ENCODE measurements around the gene FCGR3B. TPM values are rescaled to one million over a fixed set of nuclear protein-coding genes. Genes with fewer than 3 reads are reported as not detected.
"Not testable (repeated sequence)": the region's sequence is repeated elsewhere in the genome, so short reads cannot be mapped to it uniquely, and the experiment has no call there.

The FCGR3B gene
- total RNA-seq, 1 donor = not detected

GRCh38 chr1:161621181-161622000, 9.6 kb downstream of the FCGR3B start:
- Histone ChIP-seq H3K27ac (ENCODE audit: low read depth, low read length) (peak overlapping the region; percentile 37), H3K4me2 (ENCODE audit: insufficient read depth, low read length) (peak overlapping the region; percentile 93), H2AFZ (ENCODE audit: low read length) (peak overlapping the region; percentile 97), H3K4me3 (ENCODE audit: insufficient read depth, low read length) (peak overlapping the region; percentile 81)
- DNase-seq (ENCODE audit: insufficient read length, low spot score, missing footprints) = peak; percentile 90
- H4K20me1 ChIP-seq (ENCODE audit: insufficient read depth, low read length); H3K4me1 ChIP-seq (ENCODE audit: insufficient read depth, low read length); H3K9me3 ChIP-seq (ENCODE audit: low read depth, low read length); H3K79me2 ChIP-seq (ENCODE audit: insufficient read depth, low read length); H3K36me3 ChIP-seq (ENCODE audit: insufficient read depth, low read length); H3K27me3 ChIP-seq (ENCODE audit: insufficient read depth, low read length): not testable (repeated sequence)

GRCh38 chr1:161620399-161620798, 10.6 kb downstream of the FCGR3B start:
- H3K4me1 ChIP-seq (ENCODE audit: insufficient read depth, low read length); H2AFZ ChIP-seq (ENCODE audit: low read length); H3K4me2 ChIP-seq (ENCODE audit: insufficient read depth, low read length); DNase-seq (ENCODE audit: insufficient read length, low spot score, missing footprints); H3K9me3 ChIP-seq (ENCODE audit: low read depth, low read length); H4K20me1 ChIP-seq (ENCODE audit: insufficient read depth, low read length); H3K4me3 ChIP-seq (ENCODE audit: insufficient read depth, low read length); H3K36me3 ChIP-seq (ENCODE audit: insufficient read depth, low read length); H3K79me2 ChIP-seq (ENCODE audit: insufficient read depth, low read length); H3K27me3 ChIP-seq (ENCODE audit: insufficient read depth, low read length); H3K27ac ChIP-seq (ENCODE audit: low read depth, low read length): not testable (repeated sequence)

DNA sequence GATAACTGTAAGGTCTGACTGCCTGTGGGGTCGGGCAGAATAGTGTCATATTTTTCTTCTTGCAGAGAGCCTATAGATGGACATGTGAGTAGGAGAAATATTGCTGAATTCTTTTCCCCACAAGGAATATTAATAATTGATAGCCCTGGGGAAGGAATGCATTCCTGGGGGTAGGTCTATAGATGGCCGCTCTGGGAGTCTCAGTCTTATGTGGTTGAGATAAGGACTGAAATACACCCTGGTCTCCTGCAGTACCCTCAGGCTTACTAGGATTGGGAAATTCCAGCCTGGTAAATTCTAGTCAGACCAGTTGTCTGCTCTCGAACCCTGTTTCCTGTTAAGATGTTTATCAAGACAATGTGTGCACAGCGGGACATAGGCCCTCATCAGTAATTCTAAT, 12.5 kb downstream of the FCGR3B start:
- not testable (repeated sequence) for H2AFZ ChIP-seq (ENCODE audit: low read length); H3K27ac ChIP-seq (ENCODE audit: low read depth, low read length)

GRCh38 chr1:161616417-161616816, 14.6 kb downstream of the FCGR3B start:
- not testable (repeated sequence) for H3K9me3 ChIP-seq (ENCODE audit: low read depth, low read length); H3K4me1 ChIP-seq (ENCODE audit: insufficient read depth, low read length); H3K4me2 ChIP-seq (ENCODE audit: insufficient read depth, low read length); H3K36me3 ChIP-seq (ENCODE audit: insufficient read depth, low read length); H4K20me1 ChIP-seq (ENCODE audit: insufficient read depth, low read length); DNase-seq (ENCODE audit: insufficient read length, low spot score, missing footprints); H3K27ac ChIP-seq (ENCODE audit: low read depth, low read length); H3K27me3 ChIP-seq (ENCODE audit: insufficient read depth, low read length); H3K79me2 ChIP-seq (ENCODE audit: insufficient read depth, low read length); H2AFZ ChIP-seq (ENCODE audit: low read length); H3K4me3 ChIP-seq (ENCODE audit: insufficient read depth, low read length)

More for the DNA sequence above, 12.5 kb downstream of the FCGR3B start:
- DNase-seq (ENCODE audit: insufficient read length, low spot score, missing footprints); H3K4me3 ChIP-seq (ENCODE audit: insufficient read depth, low read length); H3K4me2 ChIP-seq (ENCODE audit: insufficient read depth, low read length); H3K36me3 ChIP-seq (ENCODE audit: insufficient read depth, low read length); H3K4me1 ChIP-seq (ENCODE audit: insufficient read depth, low read length); H3K27me3 ChIP-seq (ENCODE audit: insufficient read depth, low read length); H3K9me3 ChIP-seq (ENCODE audit: low read depth, low read length); H4K20me1 ChIP-seq (ENCODE audit: insufficient read depth, low read length); H3K79me2 ChIP-seq (ENCODE audit: insufficient read depth, low read length): not testable (repeated sequence)

DNA sequence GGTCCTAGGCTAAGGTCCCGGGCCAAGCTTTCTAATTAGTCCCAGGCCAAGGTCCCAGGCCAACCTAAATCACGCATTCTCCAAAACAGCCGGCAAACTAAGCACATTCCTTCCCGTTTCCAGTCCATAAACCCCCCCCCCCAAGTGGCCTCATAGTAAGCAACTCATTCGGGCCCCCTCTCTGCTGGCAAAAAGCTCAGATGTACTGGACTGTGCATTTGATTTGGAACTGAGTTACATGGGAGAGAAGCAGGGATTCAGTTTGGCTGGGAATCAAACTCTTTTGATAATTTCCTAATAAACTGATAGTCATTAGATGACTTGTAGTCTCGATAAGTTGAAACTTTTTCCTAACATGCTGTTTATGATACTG, 17.8 kb downstream of the FCGR3B start:
- peak; percentile 61 for DNase-seq (ENCODE audit: insufficient read length, low spot score, missing footprints)
- not testable (repeated sequence) for H3K9me3 ChIP-seq (ENCODE audit: low read depth, low read length); H3K4me1 ChIP-seq (ENCODE audit: insufficient read depth, low read length); H3K79me2 ChIP-seq (ENCODE audit: insufficient read depth, low read length); H3K36me3 ChIP-seq (ENCODE audit: insufficient read depth, low read length); H4K20me1 ChIP-seq (ENCODE audit: insufficient read depth, low read length); H3K27me3 ChIP-seq (ENCODE audit: insufficient read depth, low read length)
- H3K27ac ChIP-seq (ENCODE audit: low read depth, low read length) = peak overlapping the region; percentile 58
- H2AFZ ChIP-seq (ENCODE audit: low read length) = peak overlapping the region; percentile 84
- peak overlapping the region; percentile 75 for H3K4me2 ChIP-seq (ENCODE audit: insufficient read depth, low read length)
- peak overlapping the region; percentile 73 for H3K4me3 ChIP-seq (ENCODE audit: insufficient read depth, low read length)

- Histone ChIP-seq H3K4me2 (ENCODE audit: insufficient read depth, low read length) (peak overlapping the region; percentile 86), H3K27ac (ENCODE audit: low read depth, low read length) (peak overlapping the region; percentile 58), H2AFZ (ENCODE audit: low read length) (peak overlapping the region; percentile 88), H3K4me3 (ENCODE audit: insufficient read depth, low read length) (peak overlapping the region; percentile 73)
- H3K27me3 ChIP-seq (ENCODE audit: insufficient read depth, low read length); H4K20me1 ChIP-seq (ENCODE audit: insufficient read depth, low read length); H3K79me2 ChIP-seq (ENCODE audit: insufficient read depth, low read length); H3K9me3 ChIP-seq (ENCODE audit: low read depth, low read length); H3K4me1 ChIP-seq (ENCODE audit: insufficient read depth, low read length); H3K36me3 ChIP-seq (ENCODE audit: insufficient read depth, low read length): not testable (repeated sequence)
- DNase-seq (ENCODE audit: insufficient read length, low spot score, missing footprints) = peak; percentile 96
Observed at GRCh38 chr1:161612322-161613141, 18.4 kb downstream of the FCGR3B start.

DNA sequence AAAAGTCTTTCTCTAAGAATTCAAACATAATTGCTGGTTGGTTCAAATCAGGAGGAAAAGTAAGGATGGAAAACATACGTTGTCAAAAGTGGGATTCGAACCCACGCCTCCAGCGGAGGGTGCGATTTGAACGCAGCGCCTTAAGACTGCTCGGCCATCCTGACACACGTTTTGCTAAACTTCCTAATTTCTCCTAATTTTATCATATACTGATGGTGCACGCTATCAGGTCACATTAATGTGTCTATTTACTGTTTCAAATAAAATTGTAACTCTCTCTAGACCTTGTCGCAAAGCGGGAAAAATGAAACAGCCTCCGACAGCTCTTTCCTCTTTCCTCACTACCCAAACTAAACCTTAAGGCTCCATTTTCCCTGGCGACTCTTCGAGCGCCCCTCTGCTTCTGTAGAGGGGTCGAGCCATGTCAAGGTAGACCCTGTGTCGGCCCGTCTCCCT, 19.1 kb downstream of the FCGR3B start:
- not testable (repeated sequence) for H3K4me1 ChIP-seq (ENCODE audit: insufficient read depth, low read length); H3K36me3 ChIP-seq (ENCODE audit: insufficient read depth, low read length); H4K20me1 ChIP-seq (ENCODE audit: insufficient read depth, low read length); H3K79me2 ChIP-seq (ENCODE audit: insufficient read depth, low read length); H3K9me3 ChIP-seq (ENCODE audit: low read depth, low read length); H3K27me3 ChIP-seq (ENCODE audit: insufficient read depth, low read length)
- Histone ChIP-seq H2AFZ (ENCODE audit: low read length) (peak overlapping the region; percentile 88), H3K27ac (ENCODE audit: low read depth, low read length) (peak overlapping the region; percentile 53), H3K4me3 (ENCODE audit: insufficient read depth, low read length) (peak overlapping the region; percentile 73), H3K4me2 (ENCODE audit: insufficient read depth, low read length) (peak overlapping the region; percentile 86)
- DNase-seq (ENCODE audit: insufficient read length, low spot score, missing footprints) = peak; percentile 84

DNA sequence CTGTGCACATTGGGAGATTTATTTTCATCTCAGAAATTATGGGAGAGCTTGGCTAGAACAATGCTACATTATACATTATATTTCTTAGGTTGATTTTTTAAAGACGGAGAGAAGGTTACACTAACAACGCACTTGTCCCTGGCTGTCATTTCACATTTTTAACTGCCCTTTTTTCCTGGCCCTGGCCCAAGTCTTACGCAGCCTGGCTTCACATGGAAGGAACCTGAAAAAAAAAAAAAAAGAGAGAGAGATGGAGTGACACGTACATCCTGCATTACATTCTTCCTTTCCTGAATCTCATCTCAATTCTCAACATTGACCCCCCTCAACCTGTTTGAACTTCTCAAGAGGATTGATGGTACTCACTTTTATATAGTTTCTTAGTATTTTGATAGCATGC, 20.8 kb downstream of the FCGR3B start:
- H3K27ac ChIP-seq (ENCODE audit: low read depth, low read length); H2AFZ ChIP-seq (ENCODE audit: low read length); H3K79me2 ChIP-seq (ENCODE audit: insufficient read depth, low read length); H3K4me2 ChIP-seq (ENCODE audit: insufficient read depth, low read length); H3K9me3 ChIP-seq (ENCODE audit: low read depth, low read length); H3K4me1 ChIP-seq (ENCODE audit: insufficient read depth, low read length); H3K4me3 ChIP-seq (ENCODE audit: insufficient read depth, low read length); H4K20me1 ChIP-seq (ENCODE audit: insufficient read depth, low read length); H3K27me3 ChIP-seq (ENCODE audit: insufficient read depth, low read length); H3K36me3 ChIP-seq (ENCODE audit: insufficient read depth, low read length); DNase-seq (ENCODE audit: insufficient read length, low spot score, missing footprints): not testable (repeated sequence)

Data from osteoblast (primary cell).